NCI-H1694 (cell line): ENCODE data around the gene TMEM221.
"Not testable (repeated sequence)": the region's sequence is repeated elsewhere in the genome, so short reads cannot be mapped to it uniquely, and the experiment has no call there.

Experiments used
- DNase-seq: peaks from one replicate; lab custom pipeline; 2025; lab: John Stamatoyannopoulos, UW

Gene TMEM221

DNA sequence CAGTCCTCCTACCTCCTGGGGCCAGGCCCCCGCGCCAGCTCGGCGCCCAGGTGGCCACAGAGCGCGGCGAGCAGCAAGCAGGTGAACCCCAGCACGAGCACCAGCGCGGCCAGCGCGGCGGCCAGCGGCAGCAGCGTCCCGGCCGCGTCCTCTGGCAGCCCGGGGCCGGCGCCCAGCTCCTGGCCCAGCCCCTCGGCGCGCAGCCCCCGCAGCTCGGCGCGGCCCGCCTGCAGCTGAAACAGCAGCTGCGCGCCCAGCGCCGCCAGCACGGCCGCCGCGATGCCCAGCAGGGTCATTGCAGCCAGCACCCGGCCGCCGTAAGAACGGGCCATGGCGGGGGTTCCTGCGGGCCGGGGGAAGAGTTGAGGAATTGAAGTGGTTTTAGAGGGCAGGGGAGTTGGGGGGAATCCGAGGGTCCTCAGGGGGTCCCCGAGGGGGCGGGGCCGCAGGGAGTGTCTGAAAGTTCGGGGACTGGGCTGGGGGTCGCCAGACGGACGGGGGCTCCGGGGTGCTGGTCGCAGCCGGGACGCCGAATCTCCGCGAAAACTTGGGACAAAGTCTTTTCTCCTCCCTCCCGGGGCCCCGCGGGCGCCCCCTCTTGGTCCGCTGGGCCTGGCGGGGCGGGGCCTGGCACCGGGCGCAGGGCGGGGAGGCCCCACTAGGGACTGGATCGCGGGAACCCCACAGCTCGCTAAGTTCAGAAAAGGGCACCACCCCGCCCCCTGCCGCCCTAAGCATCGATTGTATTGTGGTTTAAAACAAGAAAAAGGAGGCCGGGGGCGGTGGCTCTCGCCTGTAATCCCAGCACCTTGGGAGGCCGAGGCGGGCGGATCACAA, at the start of gene TMEM221:
TMEM221 (minus strand) TSS at position 538 of the 837 bp plus-strand sequence; CDS start at position 332, 206 bp downstream.
- no peak for DNase-seq

DNA sequence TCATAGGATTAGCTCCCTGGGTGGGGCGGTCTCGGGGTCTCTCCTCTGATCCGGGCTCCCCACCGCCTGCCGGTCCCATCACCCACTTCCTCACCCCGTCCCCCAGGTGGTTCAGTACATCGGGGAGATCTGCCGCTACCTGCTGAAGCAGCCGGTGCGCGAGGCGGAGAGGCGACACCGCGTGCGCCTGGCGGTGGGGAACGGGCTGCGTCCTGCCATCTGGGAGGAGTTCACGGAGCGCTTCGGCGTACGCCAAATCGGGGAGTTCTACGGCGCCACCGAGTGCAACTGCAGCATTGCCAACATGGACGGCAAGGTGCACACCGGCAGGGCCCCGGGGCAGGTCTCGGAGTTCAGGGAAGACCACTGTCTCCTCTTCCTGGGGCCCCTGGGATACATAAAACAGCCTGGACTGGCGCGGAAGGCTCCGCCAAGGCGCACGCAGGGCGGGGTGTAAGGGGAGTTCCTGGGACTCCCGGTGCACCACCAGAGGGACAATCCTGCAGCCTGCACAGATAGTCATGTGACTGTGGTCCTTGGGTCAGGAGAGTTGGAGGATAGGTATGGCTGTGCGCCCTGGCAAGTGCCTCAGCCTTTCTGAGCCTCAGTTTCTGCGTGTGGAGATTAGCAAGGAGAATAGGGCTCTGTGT, 48.8 kb upstream of the TMEM221 start:
- DNase-seq, result no peak

DNA sequence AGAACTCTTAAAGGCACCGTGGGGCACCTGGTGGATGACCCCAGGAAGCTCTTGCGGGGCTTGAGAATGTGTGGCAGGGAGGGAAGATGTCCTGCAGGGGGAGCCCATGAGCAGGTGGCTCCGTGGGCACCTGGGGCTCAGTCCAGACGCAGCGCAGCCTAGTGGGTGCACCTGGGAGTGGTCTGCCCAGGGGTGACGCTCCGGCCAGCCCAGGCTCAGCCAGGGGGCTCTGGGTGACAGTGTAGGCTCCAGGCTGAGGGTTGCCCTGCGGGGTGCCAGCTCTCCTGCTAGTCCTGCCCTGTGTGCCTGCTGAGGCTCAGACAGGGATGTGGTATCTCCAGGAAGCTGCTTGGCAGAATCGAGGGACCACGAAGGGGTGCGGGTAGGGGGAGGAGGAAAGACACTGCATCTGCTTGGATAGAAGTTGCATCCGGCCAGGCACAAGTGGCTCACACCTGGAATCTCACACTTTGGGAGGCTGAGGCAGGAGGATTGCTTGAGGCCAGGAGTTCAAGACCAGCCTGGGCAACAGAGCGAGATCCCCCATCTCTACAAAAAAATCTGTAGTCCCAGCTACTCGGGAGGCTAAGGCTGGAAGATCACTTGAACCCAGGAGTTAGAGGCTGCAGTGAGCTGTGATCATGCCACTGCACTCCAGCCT, 48.0 kb upstream of the TMEM221 start:
- DNase-seq, result peak; percentile 67

DNA sequence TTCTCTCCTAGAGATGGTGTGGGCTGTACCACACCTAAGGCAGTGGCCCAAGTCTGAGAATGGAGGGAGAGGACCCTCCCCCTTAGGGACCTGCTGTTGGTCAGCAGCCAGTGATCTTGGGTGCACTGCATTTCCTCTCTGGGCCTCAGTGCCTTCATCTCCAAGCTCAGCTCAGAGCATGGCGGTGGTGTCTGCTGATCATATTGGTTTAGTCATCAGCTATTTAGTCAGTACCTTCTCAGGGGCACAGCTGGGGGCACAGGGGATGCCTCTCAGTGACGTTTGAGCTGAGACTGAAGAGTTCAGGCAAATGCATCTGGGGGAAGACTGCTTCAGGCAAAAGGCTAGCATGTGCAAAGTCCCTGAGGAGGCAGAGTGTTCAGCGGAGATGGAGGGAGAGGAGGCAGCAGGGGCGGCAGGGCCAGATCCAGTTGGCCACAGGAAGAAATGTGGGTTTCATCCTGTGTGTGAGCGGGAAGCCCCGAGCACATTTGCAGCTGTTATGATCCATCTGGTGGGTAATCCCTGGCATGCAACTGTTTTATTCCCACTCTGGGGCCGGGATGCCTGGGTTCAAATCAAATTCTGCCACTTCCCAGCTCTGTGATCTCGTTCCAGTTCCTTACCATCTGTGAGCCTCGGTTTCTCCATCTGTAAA, 47.3 kb upstream of the TMEM221 start:
- no peak for DNase-seq

DNA sequence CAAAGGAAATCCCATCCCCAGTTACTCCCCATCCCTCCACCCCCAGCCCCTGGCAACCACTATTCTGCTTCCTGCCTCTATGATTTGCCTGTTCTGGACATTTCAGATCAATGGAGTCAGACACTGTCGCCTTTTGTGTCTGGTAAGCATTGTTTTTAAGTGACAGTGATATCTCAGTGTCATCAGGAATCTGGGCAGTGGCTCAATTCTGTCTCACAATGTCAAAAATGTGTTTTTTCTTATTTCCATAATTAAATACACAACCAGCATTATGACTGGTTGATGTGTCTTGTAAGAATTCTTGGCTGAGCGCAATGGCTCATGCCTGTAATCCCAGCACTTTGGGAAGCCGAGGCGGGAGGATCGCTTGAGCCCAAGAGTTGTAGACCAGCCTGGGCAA, 42.8 kb upstream of the TMEM221 start:
- no peak for DNase-seq

DNA sequence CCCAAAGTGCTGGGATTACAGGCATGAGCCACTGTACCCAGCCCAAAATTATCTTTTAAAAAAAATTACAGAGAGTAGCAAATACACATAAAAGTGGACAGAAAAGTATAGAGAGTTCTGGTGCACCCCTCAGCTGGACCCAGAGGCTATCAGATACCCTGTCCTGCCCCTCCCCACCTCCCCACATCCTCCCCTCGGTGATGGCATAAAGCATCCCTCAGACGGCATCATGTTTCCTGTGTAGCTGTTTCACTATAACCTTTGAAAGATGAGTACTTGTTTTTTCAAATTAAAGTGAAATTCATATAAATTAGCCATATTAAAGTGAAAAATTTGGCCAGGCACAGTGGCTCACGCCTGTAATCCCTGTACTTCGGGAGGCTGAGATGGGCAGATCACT, 41.9 kb upstream of the TMEM221 start:
- no peak for DNase-seq

DNA sequence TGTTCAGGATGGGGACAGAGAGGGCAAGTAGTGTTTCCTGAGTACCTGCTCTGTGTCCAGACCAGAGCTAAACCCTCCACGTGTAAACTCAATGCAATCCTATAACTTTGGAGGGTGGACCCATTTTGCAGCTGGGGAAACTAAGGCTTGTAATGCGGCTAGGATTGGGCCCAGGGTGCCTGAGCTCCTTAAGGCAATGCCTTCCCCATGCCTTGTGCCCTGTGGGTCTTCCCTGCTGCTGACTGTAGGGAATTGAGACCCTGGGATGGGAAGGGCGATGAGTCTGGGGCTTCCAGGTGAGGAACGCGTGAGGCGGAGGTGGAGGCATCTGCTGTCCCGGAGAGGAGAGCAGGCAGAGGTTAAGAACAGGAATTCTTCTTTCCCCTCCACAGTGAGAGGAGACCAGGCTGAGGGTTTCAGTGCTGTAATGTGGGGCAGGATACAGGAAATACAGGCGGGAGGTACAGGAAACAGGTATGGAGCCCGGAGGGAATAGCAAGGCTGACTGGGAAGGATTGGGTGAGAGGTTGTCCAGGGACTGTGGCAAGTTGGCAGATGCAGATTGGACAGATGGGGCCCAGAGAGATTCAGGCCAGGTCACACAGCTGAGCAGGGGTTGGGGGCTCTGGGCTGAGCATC, 41.0 kb upstream of the TMEM221 start:
- no peak for DNase-seq

DNA sequence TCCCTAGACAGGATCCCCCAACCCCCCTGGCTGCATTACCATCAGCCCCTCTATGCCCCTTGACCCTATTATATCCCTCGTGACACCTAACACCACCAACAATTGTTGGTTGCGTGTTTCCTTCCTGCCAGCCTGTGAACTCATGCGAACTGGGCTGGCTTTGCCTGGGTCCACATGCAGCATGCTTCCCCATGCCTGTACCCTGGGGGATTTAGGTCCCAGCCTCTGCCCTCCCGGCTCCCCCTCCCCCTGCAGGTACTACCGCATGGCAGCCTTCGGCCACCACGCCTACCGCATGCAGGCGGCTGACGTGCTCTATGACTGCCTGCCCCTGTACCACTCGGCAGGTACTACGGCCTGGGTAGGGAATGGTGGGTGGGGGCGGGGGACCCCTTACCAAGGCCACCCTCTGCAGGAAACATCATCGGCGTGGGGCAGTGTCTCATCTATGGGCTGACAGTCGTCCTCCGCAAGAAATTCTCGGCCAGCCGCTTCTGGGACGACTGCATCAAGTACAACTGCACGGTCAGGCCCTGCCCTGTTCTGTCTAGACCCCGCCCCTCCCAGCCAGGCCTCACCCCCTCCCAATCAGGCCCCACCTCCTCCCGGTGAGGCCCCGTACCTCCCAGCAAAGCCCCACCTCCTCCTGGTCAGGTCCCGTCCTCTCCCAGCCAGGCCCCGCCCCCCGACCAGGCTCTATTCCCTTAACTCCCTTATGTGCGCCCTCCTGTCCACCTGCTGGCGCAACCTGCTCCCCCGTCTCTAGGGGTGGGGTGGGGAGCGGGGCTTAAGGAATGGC, 40.3 kb upstream of the TMEM221 start:
- DNase-seq, result no peak

DNA sequence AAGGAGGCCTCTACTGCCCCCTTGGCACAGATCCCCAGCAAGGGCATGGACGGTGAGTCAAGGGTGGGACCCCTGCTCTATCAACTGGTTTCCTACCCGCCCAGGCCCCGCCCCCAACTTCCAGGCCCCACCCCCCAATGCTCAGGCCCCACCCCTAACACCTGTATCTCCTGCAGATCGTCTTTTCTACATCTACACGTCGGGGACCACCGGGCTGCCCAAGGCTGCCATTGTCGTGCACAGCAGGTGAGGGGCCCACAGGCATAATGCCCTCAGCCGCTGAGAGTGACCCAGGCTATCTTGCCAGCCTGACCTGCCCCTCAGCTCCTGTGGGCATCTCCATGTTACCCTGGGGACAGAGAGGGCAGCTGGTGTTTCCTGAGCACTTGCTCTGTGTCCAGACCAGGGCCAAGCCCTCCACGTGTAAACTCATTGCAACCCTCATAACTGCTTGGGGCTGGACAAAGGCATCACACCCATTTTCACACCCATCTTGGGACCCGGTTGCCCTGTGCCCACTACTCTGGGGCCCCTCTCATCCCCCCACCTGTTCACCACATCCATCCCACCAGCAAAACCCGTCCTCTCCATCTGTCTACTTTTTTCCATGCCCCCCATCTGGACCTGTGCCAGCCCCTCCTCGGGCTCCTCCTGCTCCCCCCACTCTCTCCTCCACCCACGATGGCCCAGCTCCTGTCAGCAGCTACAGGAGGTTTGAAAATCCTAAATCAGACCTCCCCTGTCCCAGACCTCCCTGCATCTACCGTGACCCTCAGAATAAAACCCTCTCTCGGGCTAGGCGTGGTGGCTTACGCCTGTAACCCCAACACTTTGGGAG, 39.0 kb upstream of the TMEM221 start:
- no peak for DNase-seq

DNA sequence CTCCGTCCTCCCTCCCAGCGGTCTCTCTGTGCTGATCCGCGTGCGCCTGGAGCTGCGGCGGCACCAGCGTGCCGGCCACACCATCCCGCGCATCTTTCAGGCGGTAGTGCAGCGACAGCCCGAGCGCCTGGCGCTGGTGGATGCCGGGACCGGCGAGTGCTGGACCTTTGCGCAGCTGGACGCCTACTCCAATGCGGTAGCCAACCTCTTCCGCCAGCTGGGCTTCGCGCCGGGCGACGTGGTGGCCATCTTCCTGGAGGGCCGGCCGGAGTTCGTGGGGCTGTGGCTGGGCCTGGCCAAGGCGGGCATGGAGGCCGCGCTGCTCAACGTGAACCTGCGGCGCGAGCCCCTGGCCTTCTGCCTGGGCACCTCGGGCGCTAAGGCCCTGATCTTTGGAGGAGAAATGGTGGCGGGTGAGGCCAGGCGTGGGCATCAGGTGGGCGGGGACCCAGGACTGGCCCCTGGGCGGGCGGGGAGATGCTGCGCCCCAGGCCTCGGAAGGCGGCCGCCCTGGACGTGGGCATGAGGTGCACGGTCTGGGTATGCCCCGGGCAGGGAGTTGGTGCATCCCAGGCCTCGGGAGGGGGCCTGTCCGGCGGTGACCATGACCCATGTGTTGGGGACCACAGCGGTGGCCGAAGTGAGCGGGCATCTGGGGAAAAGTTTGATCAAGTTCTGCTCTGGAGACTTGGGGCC, 38.2 kb upstream of the TMEM221 start:
- DNase-seq, result no peak

DNA sequence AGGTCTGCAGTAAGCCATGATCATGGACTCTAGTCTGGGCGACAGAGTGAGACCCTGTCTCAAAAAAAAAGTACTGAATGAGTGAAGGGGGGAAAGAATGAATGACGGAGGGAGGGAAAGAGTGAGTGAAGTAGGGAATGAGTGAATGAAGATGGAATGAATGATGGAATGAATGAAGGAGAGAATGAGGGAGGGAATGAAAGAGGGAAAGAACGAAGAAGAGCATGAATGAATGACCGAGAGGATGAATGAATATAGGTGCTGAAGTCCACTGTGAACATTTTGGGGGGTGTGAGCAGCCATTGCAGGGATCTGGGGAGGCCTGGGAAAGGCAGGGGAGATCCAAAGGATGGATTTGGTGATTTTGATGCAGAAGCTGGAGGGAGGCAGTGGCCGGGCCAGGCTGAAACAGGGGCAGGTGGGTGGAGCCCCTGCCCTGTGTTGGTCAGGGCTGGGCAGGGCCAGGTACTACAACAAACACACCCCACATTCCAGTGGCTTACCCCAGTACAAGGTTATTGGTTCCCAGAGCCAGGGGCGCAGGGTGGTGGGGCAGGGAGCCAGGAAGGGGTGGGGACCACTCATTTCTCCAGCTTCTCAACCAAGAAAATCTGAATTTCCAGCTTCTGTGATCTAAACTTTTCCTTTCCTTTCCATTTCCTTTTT, 36.2 kb upstream of the TMEM221 start:
- DNase-seq, result no peak

DNA sequence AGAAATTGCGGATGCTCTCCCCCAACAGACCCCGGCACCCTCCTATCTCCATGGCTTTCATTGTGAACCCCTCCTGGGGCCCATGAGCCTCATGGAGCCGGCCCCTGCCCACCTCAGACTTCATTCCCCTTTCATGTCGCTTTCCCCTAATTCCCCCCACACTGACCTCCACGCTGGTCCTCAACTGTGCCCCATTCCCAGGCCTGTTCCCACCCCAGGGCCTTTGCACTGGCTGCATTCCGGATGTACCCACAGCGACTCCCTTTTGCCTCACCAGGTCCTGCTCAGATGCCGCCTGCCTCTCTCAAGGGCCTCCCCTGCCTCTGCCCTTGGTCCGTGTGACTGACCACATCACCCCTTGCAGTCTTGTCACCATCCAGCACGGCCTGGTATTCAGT, 35.1 kb upstream of the TMEM221 start:
- DNase-seq, result no peak

DNA sequence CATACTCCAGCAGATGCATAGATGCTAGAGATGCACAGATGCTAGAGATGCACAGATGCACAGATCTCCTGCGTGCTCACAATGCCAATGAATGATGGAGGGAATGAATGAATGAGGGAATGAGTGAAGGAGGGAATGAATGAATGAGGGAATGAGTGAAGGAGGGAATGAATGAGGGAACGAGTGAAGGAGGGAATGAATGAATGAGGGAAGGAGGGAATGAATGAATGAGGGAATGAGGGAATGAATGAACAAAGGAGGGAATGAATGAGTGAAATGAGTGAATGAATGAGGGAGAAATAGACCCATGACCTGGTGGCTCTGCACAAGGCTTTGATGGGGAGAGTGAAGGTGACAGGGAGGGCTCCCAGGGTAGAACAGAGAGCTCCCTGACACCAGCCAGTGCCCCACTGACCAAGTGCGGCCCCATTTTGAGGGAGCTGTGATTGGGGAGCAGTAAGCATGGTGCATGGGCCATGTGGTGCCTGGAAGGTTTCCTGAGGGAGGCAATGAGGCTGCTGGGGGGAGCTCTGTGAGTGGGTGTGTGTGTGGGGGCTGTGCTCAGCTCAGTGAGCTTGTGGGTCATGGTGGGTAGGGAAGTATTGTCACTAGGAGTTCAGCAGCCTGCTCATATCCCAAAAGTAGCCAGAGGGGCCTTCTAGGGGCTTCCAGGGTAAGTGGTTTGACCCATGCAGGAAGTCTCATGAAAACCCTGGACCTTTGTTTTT, 34.6 kb upstream of the TMEM221 start:
- no peak for DNase-seq

DNA sequence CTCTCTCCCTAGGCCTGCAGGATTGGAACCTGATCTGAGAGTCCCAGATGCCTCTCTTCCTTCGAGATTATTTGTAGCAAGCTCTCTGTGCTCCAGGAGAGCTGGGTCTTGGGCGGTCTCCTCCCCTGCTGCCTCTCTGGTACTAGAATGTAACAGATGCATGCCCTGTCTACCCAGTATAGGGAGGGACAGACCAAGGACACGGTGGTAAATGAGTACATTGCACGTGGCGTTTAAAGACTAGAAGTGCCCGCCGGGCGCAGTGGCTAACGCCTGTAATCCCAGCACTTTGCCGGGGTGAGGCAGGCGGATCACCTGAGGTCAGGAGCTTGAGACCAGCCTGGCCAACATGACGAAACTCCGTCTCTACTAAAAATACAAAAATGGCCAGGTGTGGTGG, 33.5 kb upstream of the TMEM221 start:
- no peak for DNase-seq

DNA sequence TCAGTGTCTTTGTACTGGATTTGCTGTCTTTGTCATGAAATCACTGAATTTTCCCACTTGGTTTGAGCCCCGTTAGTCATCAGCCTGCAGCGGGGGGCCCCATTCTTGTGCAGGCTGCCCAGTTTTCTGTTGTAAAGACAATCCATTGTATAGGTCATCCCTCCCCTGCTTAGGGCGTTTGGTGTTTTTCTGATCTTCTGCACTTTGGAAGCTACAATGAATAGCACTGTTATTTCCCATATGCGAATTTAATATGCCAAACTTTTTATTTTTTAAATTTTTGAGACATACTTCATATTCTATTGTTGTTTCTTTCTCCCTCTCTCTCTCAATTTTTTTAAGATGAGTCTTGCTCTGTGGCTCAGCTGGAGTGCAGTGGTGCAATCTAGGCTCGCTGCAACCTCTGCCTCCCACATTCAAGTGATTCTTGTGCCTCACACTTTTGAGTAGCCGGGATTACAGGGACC, 30.9 kb upstream of the TMEM221 start:
- no peak for DNase-seq

DNA sequence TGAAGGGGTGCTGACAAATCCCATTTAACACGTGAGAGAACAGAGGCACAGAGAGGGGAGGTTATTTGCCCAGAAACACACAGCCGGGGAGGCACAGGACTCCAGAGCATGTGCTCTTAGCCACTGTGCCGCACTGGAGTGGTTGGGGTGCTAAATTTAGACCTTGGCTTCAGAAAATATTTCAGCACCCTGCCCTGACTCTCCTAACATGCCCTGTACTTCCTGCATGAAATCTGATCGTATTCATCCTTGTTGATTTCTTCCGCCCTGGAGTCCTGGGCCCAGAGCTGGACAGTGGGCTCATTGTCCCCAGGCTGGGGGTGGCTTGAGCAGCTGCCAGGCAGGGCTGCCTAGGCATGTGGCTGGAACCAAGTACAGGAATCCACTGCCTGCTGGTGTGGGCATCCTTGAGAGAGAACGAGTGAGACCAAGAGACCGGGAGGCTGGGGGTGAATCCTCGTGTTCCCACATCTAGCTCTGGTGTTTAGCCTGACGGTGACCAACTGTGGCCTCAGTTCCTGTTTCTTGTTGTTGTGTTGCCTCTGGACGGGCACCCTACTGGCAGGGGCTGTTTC, 27.2 kb upstream of the TMEM221 start:
- no peak for DNase-seq

DNA sequence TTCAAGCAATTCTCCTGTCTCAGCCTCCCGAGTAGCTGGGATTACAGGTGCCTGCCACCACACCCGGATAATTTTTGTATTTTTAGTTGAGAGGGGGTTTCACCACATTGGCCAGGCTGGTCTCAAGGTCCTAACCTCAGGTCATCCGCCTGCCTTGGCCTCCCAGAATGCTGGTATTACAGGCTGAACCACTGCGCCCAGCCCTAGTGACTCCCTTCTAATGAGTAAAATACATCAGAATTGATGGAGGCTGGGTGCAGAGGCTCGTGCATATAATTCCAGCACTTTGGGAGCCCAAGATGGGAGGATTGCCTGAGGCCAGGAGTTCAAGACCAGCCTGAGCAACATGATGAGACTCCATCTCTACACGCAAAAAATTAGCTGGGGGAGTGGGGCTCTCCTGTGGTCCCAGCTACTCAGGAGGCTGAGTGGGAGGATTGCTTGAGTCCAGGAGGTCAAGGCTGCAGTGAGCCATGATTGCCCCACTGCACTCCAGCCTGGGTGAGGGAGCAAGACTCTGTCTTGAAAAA, 26.6 kb upstream of the TMEM221 start:
- not testable (repeated sequence) for DNase-seq

DNA sequence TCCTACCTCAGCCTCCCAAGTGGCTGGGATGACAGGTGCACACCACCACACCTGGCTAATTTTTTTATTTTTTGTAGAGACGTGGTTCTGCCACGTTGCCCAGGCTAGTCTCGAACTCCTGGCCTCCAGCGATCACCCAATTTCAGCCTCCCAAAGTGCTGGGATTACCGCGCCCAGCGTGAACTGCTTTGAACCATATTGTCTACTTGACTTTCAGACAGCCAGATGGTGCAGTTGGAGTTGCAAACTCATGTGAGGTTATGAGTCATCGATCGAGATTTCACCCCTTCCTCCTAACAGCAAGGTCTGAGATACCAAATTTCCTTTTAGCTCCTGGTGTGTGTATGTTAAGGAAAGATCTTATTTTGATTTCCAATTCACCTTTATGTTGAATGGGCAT, 24.6 kb upstream of the TMEM221 start:
- no peak for DNase-seq
